ENCODE measurements around the gene AADACL4.

The AADACL4 gene

DNA sequence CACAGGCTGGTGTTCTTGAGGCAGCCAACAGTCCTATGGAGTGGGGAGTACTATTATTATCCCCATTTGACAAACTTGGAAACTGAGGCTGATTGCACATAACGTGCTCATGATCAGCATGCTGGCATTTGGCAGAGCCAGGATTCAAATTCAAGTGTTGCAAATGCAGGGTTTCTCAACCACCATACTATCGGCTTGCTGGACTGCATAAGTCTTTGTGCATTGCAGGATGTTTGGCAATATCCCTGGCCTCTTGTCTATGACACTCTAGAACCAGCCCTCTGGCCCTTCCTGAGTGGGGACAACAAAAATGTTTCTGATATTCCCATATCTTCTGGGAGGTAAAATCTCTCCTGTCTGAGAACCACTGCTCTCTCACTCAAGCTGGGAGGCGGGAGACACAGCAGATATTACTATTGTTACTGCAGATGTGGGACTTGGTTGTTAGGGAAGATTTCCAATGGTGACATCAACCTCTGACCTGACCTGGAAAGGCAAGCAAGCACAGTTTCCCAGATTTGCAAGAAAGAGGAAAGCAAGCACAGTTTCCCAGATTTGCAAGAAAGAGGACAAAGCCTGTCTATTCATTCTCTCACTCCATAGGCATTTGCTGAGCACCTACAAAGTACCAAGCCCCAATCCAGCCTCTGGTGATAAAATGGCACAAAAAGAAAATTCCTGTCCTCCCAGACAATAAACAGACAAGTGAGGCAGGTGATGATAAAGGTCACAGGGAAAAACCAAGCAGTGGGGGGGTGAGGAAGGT is 71.0 kb downstream of the AADACL4 start:
- TF ChIP-seq, protein P1, sequence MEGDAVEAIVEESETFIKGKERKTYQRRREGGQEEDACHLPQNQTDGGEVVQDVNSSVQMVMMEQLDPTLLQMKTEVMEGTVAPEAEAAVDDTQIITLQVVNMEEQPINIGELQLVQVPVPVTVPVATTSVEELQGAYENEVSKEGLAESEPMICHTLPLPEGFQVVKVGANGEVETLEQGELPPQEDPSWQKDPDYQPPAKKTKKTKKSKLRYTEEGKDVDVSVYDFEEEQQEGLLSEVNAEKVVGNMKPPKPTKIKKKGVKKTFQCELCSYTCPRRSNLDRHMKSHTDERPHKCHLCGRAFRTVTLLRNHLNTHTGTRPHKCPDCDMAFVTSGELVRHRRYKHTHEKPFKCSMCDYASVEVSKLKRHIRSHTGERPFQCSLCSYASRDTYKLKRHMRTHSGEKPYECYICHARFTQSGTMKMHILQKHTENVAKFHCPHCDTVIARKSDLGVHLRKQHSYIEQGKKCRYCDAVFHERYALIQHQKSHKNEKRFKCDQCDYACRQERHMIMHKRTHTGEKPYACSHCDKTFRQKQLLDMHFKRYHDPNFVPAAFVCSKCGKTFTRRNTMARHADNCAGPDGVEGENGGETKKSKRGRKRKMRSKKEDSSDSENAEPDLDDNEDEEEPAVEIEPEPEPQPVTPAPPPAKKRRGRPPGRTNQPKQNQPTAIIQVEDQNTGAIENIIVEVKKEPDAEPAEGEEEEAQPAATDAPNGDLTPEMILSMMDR (IDR thresholded peaks at IDR 0.05; ENCODE audit: low read depth, low read length, missing control alignments), result no peak
- H3K4me3 ChIP-seq (ENCODE audit: low read depth, low read length), result no peak overlapping the region
- DNase-seq (ENCODE audit: low read depth), result no peak

DNA sequence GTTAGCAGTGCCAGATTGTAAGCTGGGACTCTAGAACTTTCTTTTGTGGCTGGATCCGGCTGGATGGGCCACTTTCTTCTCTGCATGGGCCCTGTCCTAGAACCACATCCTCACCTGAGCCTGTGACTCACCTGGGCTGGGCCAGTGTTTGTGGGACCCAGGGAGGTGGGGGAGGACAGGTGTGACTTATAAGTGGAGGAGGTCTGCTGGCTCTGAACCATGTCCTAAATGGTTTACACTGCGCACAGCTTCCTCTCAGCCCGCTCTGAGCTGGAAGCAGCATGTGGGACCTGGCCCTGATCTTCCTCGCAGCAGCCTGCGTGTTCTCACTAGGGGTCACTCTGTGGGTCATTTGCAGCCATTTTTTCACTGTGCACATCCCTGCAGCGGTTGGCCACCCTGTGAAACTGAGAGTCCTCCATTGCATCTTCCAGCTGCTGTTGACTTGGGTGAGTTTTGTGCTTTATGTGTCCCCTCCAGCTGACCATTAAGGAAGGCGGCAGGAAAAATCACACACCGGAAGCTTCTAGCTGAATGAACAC is 72.1 kb downstream of the AADACL4 start, which contains the start of gene AADACL3:
Gene AADACL3, plus strand, starts transcription at position 215 of the 542 bp plus-strand sequence. Its CDS starts 67 bp downstream, at position 282.
- H3K4me3 ChIP-seq (ENCODE audit: low read depth, low read length), result no peak within 1 kb of the TSS
- TF ChIP-seq, protein P1 (IDR thresholded peaks at IDR 0.05; ENCODE audit: low read depth, low read length, missing control alignments), result no peak
- DNase-seq (ENCODE audit: low read depth), result no peak
